Thyroid gland (tissue), 4 donors: ENCODE data around the gene CCSAP.

Experiments
- POLR2A ChIP-seq, 2 donors: fragments of 450-650 bp; IDR thresholded peaks; one replicate each; pipeline ENCODE4 v1.6.1; 2017; ENCODE audit warnings: antibody characterized with exemption in 2 of 2, mild to moderate bottlenecking in 2 of 2, moderate library complexity in 1 of 2
- TF ChIP-seq, protein P1 (sequence below), 6 experiments: fragments of 200-600 bp in 3 of 6; fragments of 450-650 bp in 3 of 6; sonication (generic) in 3 of 6; IDR thresholded peaks; one replicate each; pipeline ENCODE4 v1.5.1; 2016 to 2019; ENCODE audit warnings: antibody characterized with exemption in 6 of 6, mild to moderate bottlenecking in 2 of 6, inconsistent platforms in 1 of 6, moderate library complexity in 1 of 6

DNA sequence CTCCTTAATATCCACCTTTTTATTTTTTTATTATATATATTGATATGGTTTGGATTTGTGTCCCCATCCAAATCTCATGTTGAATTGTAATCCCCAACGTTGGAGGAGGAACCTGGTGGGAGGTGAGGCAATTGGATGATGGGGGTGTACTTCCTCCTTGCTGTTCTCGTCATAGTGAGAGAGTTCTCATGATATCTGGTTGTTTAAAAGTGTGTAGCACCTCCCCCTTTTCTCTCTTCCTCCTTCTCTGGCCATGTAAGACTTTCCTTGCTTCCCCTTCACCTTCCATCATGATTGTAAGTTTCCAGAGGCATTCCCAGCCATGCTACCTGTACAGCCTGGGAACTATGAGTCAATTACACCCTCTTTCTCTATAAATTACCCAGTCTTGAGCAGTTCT, 22.7 kb upstream of the CCSAP start:
- TF ChIP-seq, protein P1, sequence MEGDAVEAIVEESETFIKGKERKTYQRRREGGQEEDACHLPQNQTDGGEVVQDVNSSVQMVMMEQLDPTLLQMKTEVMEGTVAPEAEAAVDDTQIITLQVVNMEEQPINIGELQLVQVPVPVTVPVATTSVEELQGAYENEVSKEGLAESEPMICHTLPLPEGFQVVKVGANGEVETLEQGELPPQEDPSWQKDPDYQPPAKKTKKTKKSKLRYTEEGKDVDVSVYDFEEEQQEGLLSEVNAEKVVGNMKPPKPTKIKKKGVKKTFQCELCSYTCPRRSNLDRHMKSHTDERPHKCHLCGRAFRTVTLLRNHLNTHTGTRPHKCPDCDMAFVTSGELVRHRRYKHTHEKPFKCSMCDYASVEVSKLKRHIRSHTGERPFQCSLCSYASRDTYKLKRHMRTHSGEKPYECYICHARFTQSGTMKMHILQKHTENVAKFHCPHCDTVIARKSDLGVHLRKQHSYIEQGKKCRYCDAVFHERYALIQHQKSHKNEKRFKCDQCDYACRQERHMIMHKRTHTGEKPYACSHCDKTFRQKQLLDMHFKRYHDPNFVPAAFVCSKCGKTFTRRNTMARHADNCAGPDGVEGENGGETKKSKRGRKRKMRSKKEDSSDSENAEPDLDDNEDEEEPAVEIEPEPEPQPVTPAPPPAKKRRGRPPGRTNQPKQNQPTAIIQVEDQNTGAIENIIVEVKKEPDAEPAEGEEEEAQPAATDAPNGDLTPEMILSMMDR (IDR thresholded peaks at IDR 0.05): no peak
- TF ChIP-seq POLR2A (IDR thresholded peaks at IDR 0.05): no peak
